SIG-M5 treated with dmso at 0.1 percent for 504 hours (cell line): ENCODE results near the gene NANOS1.

ENCODE experiments used
- DNase-seq: peaks from one replicate; lab custom pipeline; 2025; ENCODE audit not compliant: unreplicated experiment; lab: John Stamatoyannopoulos, UW

Gene NANOS1, protein sequence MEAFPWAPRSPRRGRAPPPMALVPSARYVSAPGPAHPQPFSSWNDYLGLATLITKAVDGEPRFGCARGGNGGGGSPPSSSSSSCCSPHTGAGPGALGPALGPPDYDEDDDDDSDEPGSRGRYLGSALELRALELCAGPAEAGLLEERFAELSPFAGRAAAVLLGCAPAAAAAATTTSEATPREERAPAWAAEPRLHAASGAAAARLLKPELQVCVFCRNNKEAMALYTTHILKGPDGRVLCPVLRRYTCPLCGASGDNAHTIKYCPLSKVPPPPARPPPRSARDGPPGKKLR

DNA sequence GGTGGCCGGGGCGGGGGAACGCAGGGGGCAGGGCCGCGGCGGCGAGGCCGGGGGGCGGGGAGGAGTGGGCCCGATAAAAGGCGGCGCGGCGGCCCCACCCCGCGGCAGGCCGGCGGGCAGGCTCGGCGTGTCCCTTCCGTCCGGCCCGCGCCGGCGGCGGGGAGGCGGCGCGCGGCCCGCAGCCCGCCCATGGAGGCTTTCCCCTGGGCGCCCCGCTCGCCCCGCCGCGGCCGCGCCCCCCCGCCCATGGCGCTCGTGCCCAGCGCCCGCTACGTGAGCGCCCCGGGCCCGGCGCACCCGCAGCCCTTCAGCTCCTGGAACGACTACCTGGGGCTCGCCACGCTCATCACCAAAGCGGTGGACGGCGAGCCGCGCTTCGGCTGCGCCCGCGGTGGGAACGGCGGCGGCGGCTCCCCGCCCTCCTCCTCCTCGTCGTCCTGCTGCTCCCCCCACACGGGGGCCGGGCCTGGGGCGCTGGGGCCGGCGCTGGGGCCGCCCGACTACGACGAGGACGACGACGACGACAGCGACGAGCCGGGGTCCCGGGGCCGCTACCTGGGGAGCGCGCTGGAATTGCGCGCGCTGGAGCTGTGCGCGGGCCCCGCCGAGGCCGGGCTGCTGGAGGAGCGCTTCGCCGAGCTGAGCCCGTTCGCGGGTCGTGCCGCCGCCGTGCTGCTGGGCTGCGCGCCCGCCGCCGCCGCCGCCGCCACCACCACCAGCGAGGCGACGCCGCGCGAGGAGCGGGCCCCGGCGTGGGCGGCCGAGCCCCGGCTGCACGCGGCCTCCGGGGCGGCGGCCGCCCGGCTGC, at the start of gene NANOS1:
Gene NANOS1 (plus strand): TSS at position 102 of the 808 bp plus-strand sequence. CDS start 88 bp downstream, at position 190.
- DNase-seq, result no peak

DNA sequence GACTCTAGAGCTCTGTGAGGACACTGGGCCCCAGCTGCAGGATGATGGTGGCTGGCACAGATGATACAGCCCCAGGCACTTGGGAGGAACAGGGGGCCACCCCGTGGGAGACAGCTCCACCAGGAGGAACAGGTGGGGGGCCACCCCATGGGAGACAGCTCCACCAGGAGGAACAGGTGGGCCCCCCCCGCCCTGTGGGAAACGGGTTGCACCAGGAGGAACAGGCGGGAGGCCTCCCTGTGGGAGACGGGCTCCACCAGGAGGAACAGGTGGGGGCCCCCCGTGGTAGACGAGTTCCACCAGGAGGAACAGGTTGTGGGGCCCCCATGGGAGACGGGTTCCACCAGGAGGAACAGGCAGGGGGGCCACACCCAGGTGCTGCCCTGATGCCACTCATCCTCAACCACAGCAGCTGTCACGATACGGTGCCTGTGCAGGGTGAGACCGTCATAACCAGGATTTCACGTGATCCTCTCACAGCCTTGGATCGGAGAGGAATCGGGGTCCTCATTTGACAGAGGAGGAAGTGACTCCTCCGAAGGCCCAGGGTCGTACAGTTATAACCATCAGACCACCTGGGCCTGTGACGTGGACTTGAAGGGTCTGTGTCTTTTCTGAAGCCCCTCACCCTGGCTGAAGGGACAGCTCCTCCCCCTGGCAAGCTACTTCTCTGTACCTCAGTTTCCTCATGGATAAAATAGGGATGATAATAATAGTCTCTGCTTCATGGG, 49.2 kb upstream of the NANOS1 start:
- DNase-seq, result no peak

DNA sequence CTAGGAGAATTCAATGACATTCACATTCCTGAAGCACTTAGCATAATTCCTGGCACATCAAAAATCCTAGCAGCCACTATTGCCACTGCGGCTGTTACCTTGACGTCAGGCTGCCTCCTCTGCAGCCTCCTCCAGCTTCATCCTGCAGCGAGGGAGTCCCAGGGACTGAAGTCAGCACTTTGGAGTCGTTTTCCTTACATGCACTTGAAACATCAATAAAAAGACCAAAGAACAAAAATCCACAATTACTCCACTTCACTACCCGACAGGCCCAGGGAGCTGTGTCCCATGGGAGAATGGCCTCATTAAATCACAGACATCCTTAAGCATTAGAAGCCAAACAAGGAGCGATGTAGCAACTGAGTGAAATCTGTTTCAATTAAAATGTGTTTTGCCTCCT, 48.6 kb upstream of the NANOS1 start:
- DNase-seq, result no peak

DNA sequence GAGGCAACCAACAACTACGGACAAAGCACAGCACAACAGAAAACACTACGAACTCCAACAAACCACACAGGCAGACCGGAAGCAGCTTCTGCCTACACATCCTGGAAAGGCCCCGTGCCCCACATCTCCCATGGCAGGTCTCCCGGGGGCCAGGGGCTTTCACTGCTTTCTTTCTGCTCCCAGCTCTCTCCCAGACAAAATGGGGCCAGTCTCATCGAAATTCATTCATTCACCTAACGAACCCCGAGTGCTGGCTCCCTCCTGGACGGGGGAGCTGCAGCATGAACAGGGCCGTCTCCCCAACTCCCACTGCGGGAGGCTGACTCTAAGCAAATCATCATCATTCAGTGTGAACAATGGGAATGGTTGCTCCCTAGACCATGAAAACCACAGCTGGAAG, 47.6 kb upstream of the NANOS1 start:
- no peak for DNase-seq

DNA sequence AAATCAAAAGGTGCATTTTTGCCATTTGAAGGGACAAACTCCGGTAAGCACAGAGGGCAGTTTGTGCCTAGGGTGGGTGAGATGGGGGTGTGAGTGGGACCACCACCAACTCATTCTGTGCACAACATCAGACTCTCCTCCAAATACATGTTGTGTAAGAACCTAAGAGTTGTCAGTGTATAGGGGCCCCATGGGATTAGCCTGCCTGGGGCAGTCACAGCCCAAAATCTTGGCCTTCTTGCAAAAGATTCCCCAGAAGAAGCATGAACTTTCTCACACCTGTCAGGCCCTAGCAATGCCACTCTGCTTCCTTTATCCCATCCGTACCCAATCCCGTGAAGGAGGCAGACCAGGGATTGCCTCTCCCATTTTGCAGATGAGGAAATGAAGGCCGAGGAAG, 47.1 kb upstream of the NANOS1 start:
- no peak for DNase-seq

DNA sequence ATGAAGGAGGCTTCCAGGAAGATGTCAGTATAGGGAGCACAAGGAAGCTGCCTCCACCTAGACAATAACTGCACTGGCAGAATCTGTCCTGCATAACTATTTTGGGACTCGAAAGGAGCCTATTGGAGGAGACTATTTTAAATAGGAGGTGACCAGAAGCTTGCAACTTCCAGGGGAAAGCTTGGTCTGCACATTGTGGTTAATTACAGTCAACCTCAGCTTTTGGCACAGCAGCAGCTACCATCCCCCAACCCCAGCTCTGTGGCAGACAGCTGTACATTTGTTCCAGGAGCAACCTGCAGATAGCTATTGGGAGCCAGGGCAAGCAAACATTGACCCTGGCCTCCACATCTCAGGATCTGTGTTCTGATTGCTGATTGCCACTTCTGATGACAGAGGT, 46.3 kb upstream of the NANOS1 start:
- no peak for DNase-seq

DNA sequence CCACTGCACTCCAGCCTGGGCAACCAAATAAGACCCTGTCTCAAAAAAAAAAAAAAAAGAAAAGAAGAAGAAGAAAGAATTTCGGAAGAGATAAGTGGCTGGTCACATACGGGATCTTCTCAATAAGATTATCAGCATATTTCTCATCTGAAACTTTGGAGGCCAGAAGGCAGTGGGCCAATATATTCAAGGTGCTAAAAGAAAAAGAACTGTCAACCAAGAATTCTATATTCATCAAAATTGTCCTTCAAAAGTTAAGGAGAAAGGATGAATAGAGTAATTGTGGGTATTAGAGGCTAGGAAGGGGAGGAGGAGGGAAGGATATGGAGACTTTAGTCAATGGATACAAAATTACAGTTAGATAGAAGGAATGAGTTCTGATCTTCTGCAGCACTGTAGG, 43.9 kb upstream of the NANOS1 start:
- no peak for DNase-seq

DNA sequence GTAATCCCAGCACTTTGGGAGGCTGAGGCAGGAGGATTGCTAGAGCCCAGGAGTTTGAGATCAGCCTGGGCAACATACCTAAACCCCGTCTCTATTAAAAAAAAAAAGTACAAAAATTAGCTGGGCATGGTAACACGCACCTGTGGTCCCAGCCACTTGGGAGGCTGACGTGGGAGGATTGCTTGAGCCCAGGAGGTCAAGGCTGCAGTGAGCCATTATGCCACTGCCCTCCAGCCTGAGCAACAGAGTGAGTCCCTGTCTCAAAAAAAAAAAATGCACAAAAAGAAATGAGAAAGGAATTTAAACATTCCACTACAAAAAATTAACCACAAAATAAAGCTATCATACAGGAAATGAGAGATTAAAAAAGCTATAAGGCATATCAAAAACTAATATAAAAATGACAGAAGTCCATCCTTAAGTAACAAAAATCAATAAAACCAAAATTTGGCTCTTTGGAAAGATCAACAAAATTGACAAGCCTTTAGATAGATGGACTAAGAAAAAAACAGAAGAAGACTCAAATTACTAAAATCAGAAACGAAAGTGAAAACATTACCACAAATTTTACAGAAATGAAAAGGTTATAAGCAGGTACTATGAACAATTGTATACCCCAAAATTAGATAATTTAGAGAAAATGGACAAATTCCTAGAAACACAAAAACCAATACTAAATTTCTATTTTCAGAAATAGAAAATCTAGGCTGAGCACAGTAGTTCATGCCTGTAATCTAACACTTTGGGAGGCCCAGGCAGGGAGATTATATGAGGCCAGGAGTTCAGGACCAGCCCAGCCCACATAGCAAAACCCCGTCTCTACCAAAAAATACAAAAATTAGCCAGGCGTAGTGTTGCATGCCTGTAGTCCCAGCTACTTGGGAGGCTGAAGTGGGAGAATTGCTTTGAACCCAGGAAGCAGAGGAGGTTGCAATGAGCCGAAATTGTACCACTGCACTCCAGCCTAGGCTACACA, 42.4 kb upstream of the NANOS1 start:
- DNase-seq, result no peak

DNA sequence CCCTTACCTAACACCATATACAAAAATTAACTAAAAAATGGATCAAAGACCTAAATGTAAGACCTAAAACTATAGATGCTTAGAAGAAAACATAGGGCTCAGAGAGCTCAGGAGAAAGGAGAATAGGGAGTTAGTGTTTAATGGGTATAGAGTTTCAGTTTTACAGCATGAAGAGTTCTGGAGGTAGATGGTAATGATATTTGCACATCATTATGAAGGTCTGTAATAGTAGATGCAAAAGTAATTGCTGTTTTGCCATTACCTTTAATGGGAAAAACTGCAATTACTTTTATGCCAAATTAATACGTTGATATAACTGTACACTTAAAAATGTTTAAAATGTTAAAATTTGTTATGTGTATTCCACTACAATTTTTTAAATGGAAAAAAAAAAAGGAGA, 39.2 kb upstream of the NANOS1 start:
- DNase-seq, result no peak

DNA sequence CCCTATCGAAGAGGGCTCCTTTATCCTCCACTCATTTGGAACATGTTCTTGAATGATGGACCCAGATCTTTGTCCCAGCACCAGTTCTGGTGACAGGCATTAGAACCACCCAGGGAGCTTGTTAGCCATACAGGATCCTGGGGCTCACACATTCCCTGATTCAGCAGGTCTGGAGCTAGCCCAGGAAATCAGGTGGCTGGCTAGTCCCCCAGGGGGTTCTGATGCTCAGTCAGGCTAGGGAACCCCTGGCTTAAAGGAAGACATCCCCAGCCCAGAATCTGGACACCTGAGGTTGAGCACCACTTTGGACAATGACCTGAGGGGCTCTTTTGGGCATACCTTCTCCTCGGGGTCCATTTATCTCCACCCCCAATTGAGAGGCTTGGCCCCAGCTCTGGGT, 37.0 kb upstream of the NANOS1 start:
- no peak for DNase-seq

DNA sequence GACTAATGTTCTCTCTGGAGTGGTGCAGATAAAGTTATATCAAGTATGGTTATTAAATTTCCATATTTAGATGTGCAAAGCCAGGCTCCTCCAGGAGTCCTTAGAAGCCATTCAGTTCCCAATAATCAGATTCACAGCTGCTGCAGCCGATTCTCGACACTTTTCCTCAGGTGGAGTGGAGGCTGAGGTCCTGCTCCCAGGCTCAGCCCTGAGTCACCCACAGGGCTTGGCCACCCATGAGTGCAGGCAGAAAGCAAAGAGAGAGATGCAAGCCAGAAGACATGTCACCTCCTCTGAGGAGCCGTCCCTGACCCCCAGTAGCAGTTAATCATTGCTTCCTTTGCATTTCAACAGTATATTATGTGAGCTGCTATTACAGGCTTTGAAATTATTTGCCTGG, 36.3 kb upstream of the NANOS1 start:
- no peak for DNase-seq

DNA sequence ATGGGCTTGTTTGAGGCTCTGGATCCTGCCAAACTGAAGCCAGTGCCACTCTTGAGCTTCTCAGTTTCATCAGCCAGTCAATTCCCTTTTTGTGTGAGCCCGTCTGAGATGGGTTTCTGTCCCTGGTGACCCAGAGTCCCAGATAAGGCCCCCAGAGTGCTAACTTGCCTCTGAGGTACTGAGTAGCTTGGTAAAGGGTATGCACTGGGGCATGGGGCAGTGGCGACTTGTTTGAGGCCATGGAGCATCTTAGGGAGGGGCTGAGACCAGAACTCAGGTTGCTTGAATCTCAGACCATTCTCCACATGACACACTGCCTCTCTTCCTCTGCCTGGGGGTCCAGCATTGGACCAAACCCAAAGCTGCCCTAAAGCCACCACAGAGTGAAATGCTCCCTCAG, 35.2 kb upstream of the NANOS1 start:
- DNase-seq, result no peak

DNA sequence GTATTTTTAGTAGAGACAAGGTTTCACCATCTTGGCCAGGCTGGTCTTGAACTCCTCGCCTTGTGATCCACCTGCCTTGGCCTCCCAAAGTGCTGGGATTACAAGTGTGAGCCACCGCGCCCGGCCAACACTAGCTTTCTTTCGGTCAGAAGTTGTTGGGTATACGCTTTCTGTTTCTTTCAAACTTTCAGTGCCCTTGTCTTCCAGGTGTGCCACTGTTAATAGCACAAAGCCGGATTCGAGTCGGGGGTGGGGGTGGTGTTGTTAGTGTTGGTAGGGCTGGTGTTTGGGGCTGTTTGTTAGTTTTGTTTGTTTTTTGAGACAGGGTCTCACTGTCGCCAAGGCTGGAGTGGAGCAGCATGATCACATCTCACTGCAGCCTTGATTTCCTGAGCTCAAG, 33.8 kb upstream of the NANOS1 start:
- DNase-seq, result no peak

DNA sequence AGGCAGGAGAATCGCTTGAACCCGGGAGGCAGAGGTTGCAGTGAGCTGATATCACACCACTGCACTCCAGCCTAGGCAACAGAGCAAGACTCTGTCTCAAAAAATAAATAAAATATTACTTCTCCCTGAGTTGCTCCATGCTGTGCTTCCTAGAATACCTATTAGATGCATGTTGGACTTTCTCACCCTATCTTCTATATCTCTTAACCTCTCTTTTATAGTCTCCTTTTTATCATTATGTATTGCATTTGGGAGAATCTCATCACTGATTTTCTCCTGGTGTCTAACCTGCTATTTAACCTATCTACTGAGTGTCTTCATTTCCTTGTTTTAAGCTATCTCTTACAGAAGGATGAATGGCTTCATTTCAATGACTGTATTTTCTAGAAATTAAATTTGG, 32.1 kb upstream of the NANOS1 start:
- DNase-seq, result no peak

DNA sequence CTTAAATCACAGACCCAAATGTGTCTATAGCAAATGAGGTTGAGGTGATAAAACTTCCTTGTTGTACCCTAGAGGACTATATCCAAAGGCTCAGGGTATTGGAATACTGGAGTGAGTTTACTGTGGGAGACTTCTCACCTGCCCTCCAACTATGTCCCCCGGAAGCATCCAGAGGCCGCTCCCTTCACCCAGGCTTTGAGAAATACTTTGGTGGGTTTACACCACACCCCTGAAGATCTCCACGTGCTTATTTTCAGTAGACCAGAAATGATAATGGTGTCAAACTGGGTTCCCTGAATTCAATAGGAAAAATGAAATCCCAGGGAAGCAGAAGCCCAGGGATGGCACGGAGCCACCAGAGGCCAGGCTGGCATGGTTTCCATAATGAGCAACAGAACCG, 31.3 kb upstream of the NANOS1 start:
- DNase-seq, result no peak

DNA sequence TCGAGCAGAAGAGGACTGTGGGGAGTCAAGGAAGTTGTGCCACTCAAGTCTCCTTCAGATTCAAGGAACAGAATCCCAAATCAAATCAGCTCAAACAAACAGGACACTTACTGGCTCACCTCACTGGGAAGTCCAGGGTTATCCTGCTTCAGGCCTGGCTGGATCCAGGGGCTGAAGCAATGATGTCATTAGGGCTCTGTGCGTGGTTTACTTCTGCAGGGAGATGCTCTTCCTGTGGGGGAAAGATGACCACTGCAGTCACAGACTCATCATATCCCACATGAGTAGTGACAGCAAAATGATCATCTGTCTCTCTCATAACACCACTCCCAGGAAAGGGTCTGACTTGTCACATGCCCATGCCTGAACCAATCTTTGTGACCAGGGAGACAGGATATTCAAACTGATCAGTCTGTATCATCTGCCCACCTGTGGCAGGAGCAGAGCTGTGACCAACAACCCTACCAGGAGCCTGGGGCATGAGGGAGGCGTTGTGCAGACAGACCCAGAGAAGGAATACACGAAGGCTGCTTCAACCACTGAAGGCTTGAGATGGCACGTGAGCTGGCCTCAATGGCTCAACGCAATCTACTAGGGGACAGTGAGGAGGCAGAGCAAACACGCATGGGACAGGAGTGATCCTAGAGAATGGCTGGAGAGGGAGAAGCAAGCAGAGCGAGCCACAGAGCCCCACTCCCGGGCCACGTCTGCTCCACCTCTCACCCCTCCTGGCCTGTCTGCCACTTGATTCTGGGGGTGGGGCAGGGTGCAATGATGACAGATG, 27.6 kb upstream of the NANOS1 start:
- no peak for DNase-seq

DNA sequence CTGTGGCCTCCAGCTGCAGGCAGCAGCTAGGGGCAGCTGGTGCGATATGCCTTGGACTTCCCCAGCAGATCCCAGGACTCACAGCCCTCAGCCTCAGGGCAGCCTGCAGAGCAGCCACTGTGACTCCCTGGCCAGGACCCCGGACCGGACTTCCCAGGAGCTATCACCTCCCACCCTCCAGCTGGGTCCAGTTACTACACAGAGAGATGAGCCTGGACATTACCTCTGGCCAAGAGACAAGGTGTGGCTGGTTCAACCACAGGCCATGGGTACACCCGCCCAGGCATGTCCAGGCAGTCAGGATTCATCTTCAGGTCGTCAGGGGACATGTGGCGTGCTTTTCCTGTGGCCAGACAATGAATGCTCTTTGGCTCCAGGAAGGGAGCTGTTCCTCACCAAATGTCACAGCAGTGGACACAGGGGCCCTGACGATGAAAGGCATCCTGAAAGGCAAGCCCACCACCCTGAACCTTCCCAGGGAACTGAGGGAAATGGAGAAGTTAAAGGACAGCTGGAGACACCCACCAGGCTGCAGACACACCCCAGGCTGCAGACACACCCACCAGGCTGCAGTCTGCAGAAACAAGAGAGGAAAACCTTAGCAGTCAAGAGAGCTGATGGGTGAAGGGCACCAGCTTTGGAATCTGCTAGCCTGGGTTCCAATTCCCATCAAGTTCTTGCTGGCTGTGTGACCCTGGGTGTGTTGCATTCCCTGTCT, 25.8 kb upstream of the NANOS1 start:
- DNase-seq, result no peak

DNA sequence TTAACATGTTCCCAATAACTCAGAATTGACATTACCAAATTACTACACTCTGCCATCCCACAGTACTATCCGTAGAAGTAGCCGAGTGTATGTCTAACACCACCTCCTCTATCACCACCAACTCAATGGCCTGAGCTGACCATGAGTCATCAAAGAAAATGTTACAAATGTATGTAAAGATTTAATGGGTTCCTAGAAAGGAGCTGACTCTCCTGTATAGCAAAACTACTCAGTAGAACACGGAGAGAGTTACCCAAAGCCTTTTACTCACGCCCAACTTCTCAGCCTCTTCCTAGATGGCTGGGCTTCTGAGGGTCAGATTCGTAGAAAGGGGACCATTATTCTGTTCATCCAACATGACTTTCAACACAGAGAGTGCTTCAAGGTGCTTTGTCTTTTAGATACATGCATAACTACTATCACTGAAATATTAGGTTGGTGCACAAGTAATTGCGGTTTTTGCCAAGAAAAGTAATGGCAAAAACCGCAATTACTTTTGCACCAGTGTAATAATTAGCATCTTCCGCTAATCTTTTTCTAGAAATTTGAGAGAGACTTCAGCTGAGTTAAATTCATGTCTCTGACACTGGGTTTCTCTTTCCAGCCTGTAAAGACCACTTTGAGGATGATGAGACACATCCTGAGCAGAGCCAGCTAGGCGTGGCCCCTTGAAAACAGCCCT, 24.0 kb upstream of the NANOS1 start:
- no peak for DNase-seq
